SK-N-MC (cell line): Measurements from ENCODE around the gene TIMM23.
"Not testable (repeated sequence)": the region's sequence is repeated elsewhere in the genome, so short reads cannot be mapped to it uniquely, and the experiment has no call there.

ENCODE experiments used
- DNase-seq: peaks from one replicate; pipeline ENCODE4 v3.0.0-alpha.2; 2011; ENCODE audit warnings: low read depth, low spot score
- H3K27ac ChIP-seq: fragments of 200-600 bp; sonication (generic); 2 replicates; pipeline ENCODE4 v1.5.1; 2016; ENCODE audit warnings: mixed run types
- H3K36me3 ChIP-seq: fragments of 200-600 bp; sonication (generic); 2 replicates; pipeline ENCODE4 v1.6.1; 2017; ENCODE audit warnings: antibody characterized with exemption, low read length, mixed read lengths; ENCODE audit not compliant: insufficient read depth
- H3K4me3 ChIP-seq: fragments of 200-600 bp; sonication (generic); 2 replicates; pipeline ENCODE4 v1.5.1; 2016
- H3K9ac ChIP-seq: fragments of 200-600 bp; sonication (generic); 2 replicates; pipeline ENCODE4 v1.8.0; 2017; ENCODE audit warnings: mixed run types, mixed read lengths; ENCODE audit not compliant: insufficient read length
- H3K9me3 ChIP-seq: fragments of 200-600 bp; sonication (generic); 2 replicates; pipeline ENCODE4 v1.6.1; 2017; ENCODE audit warnings: low read depth, mild to moderate bottlenecking, antibody characterized with exemption, low read length, moderate library complexity, mixed read lengths
- EZH2 ChIP-seq: fragments of 200-600 bp; sonication (generic); IDR thresholded peaks from one replicate; pipeline ENCODE4 v1.6.1; 2017; ENCODE audit warnings: antibody characterized with exemption
- FOXP2 ChIP-seq: optimal IDR thresholded peaks from 2 replicates; pipeline ENCODE3; 2011; ENCODE audit warnings: mild to moderate bottlenecking, moderate library complexity; ENCODE audit not compliant: insufficient read depth; ENCODE audit errors: extremely low read length, control extremely low read depth
- POLR2AphosphoS5 ChIP-seq: IDR thresholded peaks from 2 replicates; pipeline ENCODE4 v1.6.1; 2012; ENCODE audit warnings: mild to moderate bottlenecking, low read depth, low read length, borderline replicate concordance

The TIMM23 gene

GRCh38 chr10:45971742-45972105 lies 565 bp upstream of the TIMM23 start:
- not testable (repeated sequence) for H3K27ac ChIP-seq, H3K36me3 ChIP-seq, DNase-seq, H3K9me3 ChIP-seq
- H3K9ac ChIP-seq, result peak overlapping the region; percentile 63
- H3K4me3 ChIP-seq, result peak overlapping the region; percentile 78

DNA sequence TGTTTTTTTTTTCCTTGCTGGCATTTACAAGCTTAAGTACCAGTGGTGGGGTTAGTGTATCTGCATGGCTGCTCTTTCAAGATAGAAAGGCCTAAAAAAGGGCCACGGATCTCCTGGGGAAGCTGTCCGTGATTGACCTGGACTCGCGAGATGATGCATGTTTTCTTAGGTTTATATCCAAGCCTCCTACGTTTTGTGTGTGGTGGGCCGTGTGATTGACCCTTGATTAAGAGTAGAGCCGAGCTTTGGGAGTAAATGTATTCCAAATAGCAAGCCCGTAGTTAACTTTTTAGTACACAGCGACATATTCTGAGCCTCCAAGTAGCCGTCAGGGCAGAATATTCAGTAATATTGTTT lies 502 bp downstream of the TIMM23 start:
- Histone ChIP-seq H3K4me3 (peak overlapping the region; percentile 78), H3K9ac (peak overlapping the region; percentile 86)
- H3K9me3 ChIP-seq, H3K27ac ChIP-seq, H3K36me3 ChIP-seq, DNase-seq: not testable (repeated sequence)

DNA sequence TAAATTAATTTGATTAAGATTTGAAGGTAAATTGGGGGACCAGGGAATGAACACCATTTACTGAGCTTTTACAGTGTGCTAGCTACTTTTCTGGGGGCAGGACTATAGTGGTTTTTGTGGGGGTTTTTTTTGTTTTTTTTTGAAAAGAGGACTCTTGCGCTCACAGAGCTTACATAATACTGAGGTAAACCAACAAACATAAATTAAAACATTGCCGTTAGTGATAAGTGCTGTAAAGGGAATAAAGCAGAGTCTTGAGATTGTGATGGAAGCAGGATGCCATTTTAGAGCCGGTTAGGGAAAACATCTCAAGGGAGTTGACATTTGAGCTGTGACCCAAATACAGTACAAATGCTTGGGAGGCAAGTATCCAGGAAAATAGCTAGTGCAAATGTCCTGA lies 1.8 kb downstream of the TIMM23 start:
- not testable (repeated sequence) for DNase-seq, H3K27ac ChIP-seq, H3K9me3 ChIP-seq, H3K9ac ChIP-seq, H3K4me3 ChIP-seq, H3K36me3 ChIP-seq

DNA sequence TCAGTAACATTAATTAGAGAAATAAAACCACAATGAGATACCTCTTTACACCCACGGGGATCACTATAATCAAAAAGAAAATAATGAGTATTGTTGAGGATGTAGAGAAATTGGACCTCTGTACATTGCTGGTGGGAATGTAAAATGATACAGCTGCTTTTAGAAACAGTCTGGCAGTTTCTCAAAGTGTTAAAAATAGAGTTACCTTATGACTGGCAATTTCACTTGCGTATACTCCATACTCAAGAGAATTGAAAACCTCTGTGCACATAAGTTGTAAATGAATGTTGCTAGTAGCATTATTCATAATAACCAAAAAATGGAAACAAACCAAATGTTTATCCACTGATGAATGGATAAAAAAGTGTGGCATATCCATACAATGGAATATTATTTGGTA lies 6.3 kb downstream of the TIMM23 start:
- H3K36me3 ChIP-seq, H3K27ac ChIP-seq, H3K9me3 ChIP-seq, DNase-seq, H3K4me3 ChIP-seq, H3K9ac ChIP-seq: not testable (repeated sequence)

DNA sequence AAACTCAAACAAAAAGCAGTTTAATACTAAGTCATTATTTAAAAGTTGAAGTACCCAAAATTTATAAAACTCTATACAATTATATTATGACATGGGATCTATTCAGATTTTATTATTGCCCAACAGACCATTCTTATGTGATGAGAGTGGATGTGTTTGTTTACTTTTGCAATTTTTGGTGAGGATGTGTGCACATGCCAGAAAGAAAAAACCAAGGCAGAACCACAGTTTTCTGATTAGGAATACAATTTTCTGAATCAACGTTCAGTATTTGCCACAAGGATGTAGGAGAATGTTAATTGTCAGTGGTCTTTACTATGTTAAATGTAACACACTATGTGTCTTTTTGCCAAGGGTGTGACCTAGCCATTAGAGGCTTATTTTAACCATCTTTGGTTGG lies 9.1 kb downstream of the TIMM23 start:
- not testable (repeated sequence) for DNase-seq, H3K36me3 ChIP-seq, H3K9ac ChIP-seq, H3K9me3 ChIP-seq, H3K4me3 ChIP-seq, H3K27ac ChIP-seq

DNA sequence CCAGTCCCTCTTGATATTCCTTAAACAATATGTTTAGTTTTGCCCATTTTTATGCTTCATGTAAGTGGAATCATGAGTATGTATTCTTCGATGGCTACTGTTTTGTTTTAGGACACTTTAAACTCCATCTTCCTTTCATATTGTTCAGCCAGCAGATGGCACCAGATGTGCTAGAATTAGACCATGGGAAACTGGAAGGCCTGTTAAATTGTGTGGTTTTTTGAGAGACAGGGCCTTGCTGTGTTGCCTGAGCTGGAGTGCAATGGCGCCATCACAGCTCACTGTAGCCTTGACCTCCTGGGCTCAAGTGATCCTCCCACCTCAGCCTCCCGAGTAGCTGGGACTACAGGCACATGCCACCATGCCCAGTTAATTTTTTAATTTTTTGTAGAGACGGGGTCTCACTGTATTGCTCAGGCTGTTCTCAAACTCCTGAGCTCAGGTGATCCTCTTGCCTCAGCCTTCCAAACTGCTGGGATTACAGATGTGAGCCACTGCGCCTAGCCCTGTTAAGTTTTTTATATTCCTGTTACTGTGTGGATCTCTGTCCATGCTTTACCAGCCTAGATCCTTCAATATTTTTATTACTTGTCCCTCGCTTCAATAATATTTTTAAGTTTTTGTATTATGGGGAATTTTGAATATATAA lies 11.4 kb downstream of the TIMM23 start:
- H3K27ac ChIP-seq, H3K4me3 ChIP-seq, DNase-seq, H3K9ac ChIP-seq, H3K36me3 ChIP-seq, H3K9me3 ChIP-seq: not testable (repeated sequence)

DNA sequence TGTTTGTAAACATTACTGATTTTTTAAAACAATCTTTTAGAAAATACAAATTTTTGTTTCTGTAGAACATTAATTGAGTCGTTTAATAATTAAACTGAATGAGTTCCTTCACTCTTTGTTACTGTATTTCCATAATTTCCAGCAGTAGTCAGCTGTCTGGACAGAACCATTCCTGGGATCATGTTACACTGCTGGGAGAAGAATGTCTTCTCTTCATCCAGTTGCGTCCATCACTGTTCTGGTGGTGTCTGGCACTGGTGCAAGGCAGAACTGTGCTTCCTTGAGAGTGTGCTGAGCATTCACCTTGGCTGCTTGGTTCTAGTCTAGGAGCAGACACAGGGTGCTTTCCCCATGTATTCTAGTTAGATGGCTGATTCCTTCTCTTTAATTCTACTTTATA lies 12.2 kb downstream of the TIMM23 start:
- not testable (repeated sequence) for H3K4me3 ChIP-seq, H3K9me3 ChIP-seq, H3K9ac ChIP-seq, H3K27ac ChIP-seq, H3K36me3 ChIP-seq, DNase-seq

- not testable (repeated sequence) for DNase-seq, H3K9me3 ChIP-seq, H3K36me3 ChIP-seq, H3K4me3 ChIP-seq, H3K27ac ChIP-seq, H3K9ac ChIP-seq
These were observed 13.3 kb downstream of the TIMM23 start for GRCh38 chr10:45985590-45985989.

- Histone ChIP-seq H3K36me3 (peaks cover 5% of the 10 kb centered on the region; the same call in 1 of the 2 replicates), H3K4me3 (no peak overlapping the region), H3K9ac (no peak overlapping the region), H3K27ac (no peak overlapping the region), H3K9me3 (no peaks in the 10 kb centered on the region)
- TF ChIP-seq POLR2AphosphoS5 (no peak), FOXP2 (no peak), EZH2 (no peak)
- DNase-seq, result no peak
These were observed 25.3 kb downstream of the TIMM23 start for GRCh38 chr10:45997557-45997956.

- DNase-seq, result no peak
- Histone ChIP-seq H3K27ac (no peak overlapping the region), H3K9me3 (no peaks in the 10 kb centered on the region), H3K36me3 (peaks cover 5% of the 10 kb centered on the region; the same call in 1 of the 2 replicates), H3K4me3 (no peak overlapping the region), H3K9ac (no peak overlapping the region)
- TF ChIP-seq EZH2 (no peak), POLR2AphosphoS5 (no peak), FOXP2 (no peak)
These were observed 25.9 kb downstream of the TIMM23 start for GRCh38 chr10:45997994-45998763.

DNA sequence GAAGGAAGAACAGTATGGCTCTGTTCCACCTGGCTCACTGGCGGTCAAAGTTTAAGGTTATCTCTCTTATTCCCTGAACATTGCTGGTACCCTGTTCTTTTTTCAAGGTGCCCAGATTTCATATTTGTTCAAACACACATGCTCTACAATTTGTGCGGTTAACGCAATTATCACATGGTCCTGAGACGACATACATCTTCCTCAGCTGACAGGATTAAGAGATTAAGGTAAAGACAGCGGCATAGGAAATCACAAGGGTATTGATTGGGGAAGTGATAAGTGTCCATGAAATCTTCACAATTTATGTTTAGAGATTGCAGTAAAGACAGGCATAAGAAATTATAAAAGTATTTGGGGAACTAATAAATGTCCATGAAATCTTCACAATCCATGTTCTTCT lies 27.7 kb downstream of the TIMM23 start:
- not testable (repeated sequence) for DNase-seq, H3K9ac ChIP-seq, H3K27ac ChIP-seq, H3K9me3 ChIP-seq, H3K4me3 ChIP-seq
- peaks cover 15% of the 10 kb centered on the region; the same call in 1 of the 2 replicates for H3K36me3 ChIP-seq
